DND-41 (cell line): ENCODE results near the gene PHACTR4.
"Not testable (repeated sequence)": the region's sequence is repeated elsewhere in the genome, so short reads cannot be mapped to it uniquely, and the experiment has no call there.

Source experiments
- CTCF ChIP-seq: IDR thresholded peaks from 2 replicates; pipeline ENCODE4 v1.5.1; 2012; ENCODE audit warnings: borderline replicate concordance, low read length, moderate library complexity, mild to moderate bottlenecking; ENCODE audit not compliant: poor library complexity, severe bottlenecking; ENCODE audit errors: extremely low read depth
- EZH2 ChIP-seq: IDR thresholded peaks from 3 replicates; pipeline ENCODE4 v1.6.1; 2012; ENCODE audit warnings: borderline replicate concordance, low read depth, mild to moderate bottlenecking, moderate library complexity, low read length, inconsistent platforms; ENCODE audit not compliant: severe bottlenecking

GRCh38 chr1:28376195-28376594 is 6.7 kb downstream of the PHACTR4 start:
- TF ChIP-seq CTCF, EZH2: not testable (repeated sequence)
